Activated CD8-positive, alpha-beta T cell treated with anti-CD3 and anti-CD28 coated beads, Interleukin-2, amount 10 ng/mL, durations not matched to agents 7 days and 5 days (primary cell): ENCODE results near the gene TYW1. TPM values are rescaled to one million over a fixed set of nuclear protein-coding genes. Genes with fewer than 3 reads are reported as not detected.
"Not testable (repeated sequence)": the region's sequence is repeated elsewhere in the genome, so short reads cannot be mapped to it uniquely, and the experiment has no call there.

Experiments used
- ATAC-seq: fragments of 150-1000 bp; cut with Tn5 transposase; one replicate; pipeline ENCODE4 v1.10.0; 2021; ENCODE audit warnings: moderate library complexity
- CTCF ChIA-PET: fragments of 350-600 bp; sonication (Branson Sonifier 250); formaldehyde crosslinking; loops from one replicate; lab custom pipeline; 2021; ENCODE audit warnings: antibody characterized with exemption; lab: Charles Lee
- POLR2A ChIA-PET: fragments of 350-600 bp; sonication (Branson Sonifier 250); formaldehyde crosslinking; loops from one replicate; lab custom pipeline; 2021; ENCODE audit warnings: antibody characterized with exemption; lab: Charles Lee
- DNase-seq: peaks from one replicate; pipeline ENCODE4 v3.0.0-alpha.2; 2020
- H3K27ac Mint-ChIP-seq: one replicate; pipeline ENCODE4 v1.8.0; 2021; ENCODE audit warnings: mild to moderate bottlenecking, mixed read lengths
- H3K27me3 Mint-ChIP-seq: one replicate; pipeline ENCODE4 v1.8.0; 2021; ENCODE audit warnings: low read depth, mixed read lengths
- H3K36me3 Mint-ChIP-seq: one replicate; pipeline ENCODE4 v1.8.0; 2021; ENCODE audit warnings: low read depth, mixed read lengths
- H3K4me1 Mint-ChIP-seq: one replicate; pipeline ENCODE4 v1.8.0; 2021; ENCODE audit warnings: low read depth, mixed read lengths
- H3K4me3 Mint-ChIP-seq: one replicate; pipeline ENCODE4 v1.8.0; 2021; ENCODE audit warnings: mild to moderate bottlenecking, mixed read lengths
- H3K9me3 Mint-ChIP-seq: one replicate; pipeline ENCODE4 v1.8.0; 2022; ENCODE audit warnings: mixed read lengths; ENCODE audit not compliant: insufficient read depth
- microRNA-seq: library from miRNA; unstranded; fragments of <30 nt; microRNA quantifications from one replicate; pipeline ENCODE4 v1.2.0, GENCODE V29; 2022
- total RNA-seq, 2 experiments: library from RNA; stranded (reverse); gene quantifications; one replicate each; pipeline ENCODE4 v1.2.3, GENCODE V29; 2021

The TYW1 gene
- total RNA-seq, 2 experiments from 2014 or later = 16.1 to 17.8 TPM

GRCh38 chr7:67251986-67252558 lies 255.4 kb downstream of the TYW1 start:
- H3K27ac Mint-ChIP-seq = no peak overlapping the region
- peaks cover 10% of the 10 kb centered on the region for H3K9me3 Mint-ChIP-seq
- no peak for ATAC-seq
- H3K27me3 Mint-ChIP-seq = no peaks in the 10 kb centered on the region
- no peaks in the 10 kb centered on the region for H3K4me1 Mint-ChIP-seq
- H3K36me3 Mint-ChIP-seq = peaks cover 15% of the 10 kb centered on the region
- ChIA-PET POLR2A (no interaction called here), CTCF (no interaction called here)
- H3K4me3 Mint-ChIP-seq = no peak overlapping the region
- DNase-seq = no peak

- H3K9me3 Mint-ChIP-seq, ATAC-seq, H3K27me3 Mint-ChIP-seq, DNase-seq, H3K27ac Mint-ChIP-seq, POLR2A ChIA-PET, H3K4me3 Mint-ChIP-seq, CTCF ChIA-PET, H3K4me1 Mint-ChIP-seq: not testable (repeated sequence)
- peaks cover 15% of the 10 kb centered on the region for H3K36me3 Mint-ChIP-seq
Measured at GRCh38 chr7:67255076-67255475, 258.4 kb downstream of the TYW1 start.

- ATAC-seq, DNase-seq, H3K27ac Mint-ChIP-seq, CTCF ChIA-PET, H3K9me3 Mint-ChIP-seq, POLR2A ChIA-PET, H3K4me1 Mint-ChIP-seq, H3K4me3 Mint-ChIP-seq, H3K27me3 Mint-ChIP-seq: not testable (repeated sequence)
- H3K36me3 Mint-ChIP-seq = peaks cover 19% of the 10 kb centered on the region
Measured at GRCh38 chr7:67257779-67258178, 261.1 kb downstream of the TYW1 start.

GRCh38 chr7:67259363-67259762 lies 262.7 kb downstream of the TYW1 start:
- H3K4me3 Mint-ChIP-seq, POLR2A ChIA-PET, H3K27ac Mint-ChIP-seq, H3K27me3 Mint-ChIP-seq, CTCF ChIA-PET, ATAC-seq, H3K9me3 Mint-ChIP-seq, DNase-seq, H3K4me1 Mint-ChIP-seq: not testable (repeated sequence)
- H3K36me3 Mint-ChIP-seq = peaks cover 22% of the 10 kb centered on the region

- ATAC-seq, POLR2A ChIA-PET, H3K9me3 Mint-ChIP-seq, H3K27ac Mint-ChIP-seq, H3K27me3 Mint-ChIP-seq, H3K4me3 Mint-ChIP-seq, CTCF ChIA-PET, H3K4me1 Mint-ChIP-seq: not testable (repeated sequence)
- peaks cover 23% of the 10 kb centered on the region for H3K36me3 Mint-ChIP-seq
- DNase-seq = peak; percentile 22
Measured at GRCh38 chr7:67260166-67260586, 263.5 kb downstream of the TYW1 start.

- ATAC-seq, H3K27me3 Mint-ChIP-seq, H3K4me3 Mint-ChIP-seq, DNase-seq, H3K4me1 Mint-ChIP-seq, POLR2A ChIA-PET, CTCF ChIA-PET, H3K27ac Mint-ChIP-seq, H3K9me3 Mint-ChIP-seq: not testable (repeated sequence)
- peaks cover 24% of the 10 kb centered on the region for H3K36me3 Mint-ChIP-seq
Measured at GRCh38 chr7:67264000-67264399, 267.4 kb downstream of the TYW1 start.

GRCh38 chr7:67266070-67266469 lies 269.4 kb downstream of the TYW1 start:
- H3K4me3 Mint-ChIP-seq, H3K4me1 Mint-ChIP-seq, CTCF ChIA-PET, POLR2A ChIA-PET, H3K27ac Mint-ChIP-seq, H3K9me3 Mint-ChIP-seq, H3K27me3 Mint-ChIP-seq, DNase-seq, ATAC-seq: not testable (repeated sequence)
- peaks cover 19% of the 10 kb centered on the region for H3K36me3 Mint-ChIP-seq

GRCh38 chr7:67267914-67268313 lies 271.3 kb downstream of the TYW1 start:
- ATAC-seq (no peak), DNase-seq (no peak)
- peaks cover 12% of the 10 kb centered on the region for H3K36me3 Mint-ChIP-seq
- no peak overlapping the region for H3K27ac Mint-ChIP-seq
- no peak overlapping the region for H3K4me3 Mint-ChIP-seq
- no peaks in the 10 kb centered on the region for H3K9me3 Mint-ChIP-seq
- H3K4me1 Mint-ChIP-seq = no peaks in the 10 kb centered on the region
- POLR2A ChIA-PET = no interaction called here
- CTCF ChIA-PET = no interaction called here
- H3K27me3 Mint-ChIP-seq = no peaks in the 10 kb centered on the region

GRCh38 chr7:67269916-67270315 lies 273.3 kb downstream of the TYW1 start:
- ATAC-seq, H3K9me3 Mint-ChIP-seq, CTCF ChIA-PET, H3K27me3 Mint-ChIP-seq, H3K27ac Mint-ChIP-seq, POLR2A ChIA-PET, DNase-seq, H3K4me1 Mint-ChIP-seq, H3K36me3 Mint-ChIP-seq, H3K4me3 Mint-ChIP-seq: not testable (repeated sequence)

Small RNAs within 50 kb of the gene (microRNA-seq; reads per million reads assigned to microRNA genes)
- gene MIR4650-1 = not detected

Other genes with a start within 250 kb of the TYW1 start
- gene TMEM248, start 75.6 kb upstream of the TYW1 start, total RNA-seq = 10 to 100 TPM; 80.0 to 91.4 TPM
- 10 to 100 TPM; 40.1 to 40.8 TPM for gene SBDS, start 1.2 kb upstream of the TYW1 start, total RNA-seq